Measurements from ENCODE around the gene ITGA11.
"Not testable (repeated sequence)": the region's sequence is repeated elsewhere in the genome, so short reads cannot be mapped to it uniquely, and the experiment has no call there.

ITGA11 gene

GRCh38 chr15:68423359-68424296 lies 8.3 kb downstream of the ITGA11 start:
- no peak for DNase-seq

GRCh38 chr15:68422403-68423145 lies 9.4 kb downstream of the ITGA11 start:
- DNase-seq, result not testable (repeated sequence)

- DNase-seq, result no peak
Observed at GRCh38 chr15:68421798-68422402, 10.1 kb downstream of the ITGA11 start.

- DNase-seq, result no peak
Observed at GRCh38 chr15:68421115-68421551, 10.8 kb downstream of the ITGA11 start.

GRCh38 chr15:68420186-68420684 lies 11.7 kb downstream of the ITGA11 start:
- DNase-seq, result no peak

- no peak for DNase-seq
Observed at GRCh38 chr15:68419301-68420175, 12.4 kb downstream of the ITGA11 start.

GRCh38 chr15:68418611-68419161 lies 13.3 kb downstream of the ITGA11 start:
- peak; percentile 29 for DNase-seq

- DNase-seq, result no peak
Observed at GRCh38 chr15:68417897-68418296, 14.1 kb downstream of the ITGA11 start.

GRCh38 chr15:68417051-68417450 lies 14.9 kb downstream of the ITGA11 start:
- DNase-seq, result no peak

GRCh38 chr15:68416158-68416535 lies 15.8 kb downstream of the ITGA11 start:
- DNase-seq, result no peak

GRCh38 chr15:68415501-68416157 lies 16.3 kb downstream of the ITGA11 start:
- DNase-seq, result no peak

- DNase-seq, result no peak
Observed at GRCh38 chr15:68415061-68415460, 16.9 kb downstream of the ITGA11 start.

- no peak for DNase-seq
Observed at GRCh38 chr15:68414591-68414990, 17.4 kb downstream of the ITGA11 start.

- DNase-seq, result no peak
Observed at GRCh38 chr15:68414206-68414555, 17.8 kb downstream of the ITGA11 start.

GRCh38 chr15:68413363-68414205 lies 18.4 kb downstream of the ITGA11 start:
- DNase-seq, result no peak

GRCh38 chr15:68412218-68412617 lies 19.7 kb downstream of the ITGA11 start:
- DNase-seq, result no peak

GRCh38 chr15:68411735-68412134 lies 20.2 kb downstream of the ITGA11 start:
- DNase-seq, result no peak

GRCh38 chr15:68411343-68411675 lies 20.7 kb downstream of the ITGA11 start:
- DNase-seq, result no peak

- DNase-seq, result no peak
Observed at GRCh38 chr15:68410466-68411342, 21.3 kb downstream of the ITGA11 start.
